Ishikawa (cell line): Measurements from ENCODE around the gene MICAL3.

Experiments used
- EGR1 ChIP-seq: IDR thresholded peaks from 2 replicates; pipeline ENCODE4 v1.6.1; 2012
- EP300 ChIP-seq: IDR thresholded peaks from 2 replicates; pipeline ENCODE4 v1.6.1; 2012; ENCODE audit warnings: borderline replicate concordance
- MAX ChIP-seq: IDR thresholded peaks from 2 replicates; pipeline ENCODE4 v1.6.1; 2012
- NFIC ChIP-seq: IDR thresholded peaks from 2 replicates; pipeline ENCODE4 v1.6.1; 2012
- REST ChIP-seq: IDR thresholded peaks from 2 replicates; pipeline ENCODE4 v1.6.1; 2012; ENCODE audit warnings: low read depth, mild to moderate bottlenecking
- TCF12 ChIP-seq: IDR thresholded peaks from 2 replicates; pipeline ENCODE4 v1.6.1; 2012; ENCODE audit warnings: low read depth
- ZBTB7A ChIP-seq: IDR thresholded peaks from 2 replicates; pipeline ENCODE4 v1.6.1; 2012; ENCODE audit warnings: low read depth

GRCh38 chr22:17864398-17865182 lies 159.8 kb downstream of the MICAL3 start:
- TF ChIP-seq MAX (no peak), NFIC (no peak), REST (no peak), EGR1 (no peak), ZBTB7A (no peak), TCF12 (no peak), EP300 (no peak)
